ENCODE data around the gene OLFML1. TPM values are rescaled to one million over a fixed set of nuclear protein-coding genes. Genes with fewer than 3 reads are reported as not detected.

OLFML1 gene
- polyA plus RNA-seq, 1 donor from 2014 or later = not detected

- Histone ChIP-seq H3K36me3 (ENCODE audit: insufficient read depth, low read length) (no peaks in the 10 kb centered on the region), H2AFZ (ENCODE audit: low read depth, low read length) (no peak overlapping the region), H3K9ac (ENCODE audit: low read length) (no peak overlapping the region), H3K4me3 (ENCODE audit: low read length) (no peak overlapping the region), H3K9me2 (ENCODE audit: insufficient read depth, low read length) (no peaks in the 10 kb centered on the region), H3K4me2 (ENCODE audit: low read length) (no peak overlapping the region), H3K27ac (ENCODE audit: low read length) (no peak overlapping the region), H3F3A (ENCODE audit: insufficient read depth, low read length, poor library complexity, severe bottlenecking) (no peaks in the 10 kb centered on the region), H4K20me1 (ENCODE audit: insufficient read depth) (no peaks in the 10 kb centered on the region), H3K79me2 (replicated peaks; ENCODE audit: insufficient read depth, low read length) (no peaks in the 10 kb centered on the region), H3K27me3 (ENCODE audit: insufficient read depth, low read depth, low read length) (no peaks in the 10 kb centered on the region), H3K9me3 (ENCODE audit: low read length) (no peaks in the 10 kb centered on the region)
- no peak for TF ChIP-seq SMC3 (conservative IDR thresholded peaks at IDR 0.05; ENCODE audit: poor library complexity)
- no peak for TF ChIP-seq POLR2AphosphoS5 (IDR thresholded peaks at IDR 0.05)
- no peak for TF ChIP-seq MXI1 (conservative IDR thresholded peaks at IDR 0.05; ENCODE audit: poor library complexity, severe bottlenecking)
- no peak for TF ChIP-seq CTCF (IDR thresholded peaks at IDR 0.05; ENCODE audit: poor library complexity, severe bottlenecking)
- TF ChIP-seq REST (IDR thresholded peaks at IDR 0.05; ENCODE audit: borderline replicate concordance) = no peak
- no peak for TF ChIP-seq TAF1 (IDR thresholded peaks at IDR 0.05; ENCODE audit: low read depth)
- no peak for TF ChIP-seq EP300 (conservative IDR thresholded peaks at IDR 0.05; ENCODE audit: poor library complexity, severe bottlenecking)
- TF ChIP-seq EZH2 (IDR thresholded peaks at IDR 0.05; ENCODE audit: borderline replicate concordance, insufficient read depth, low read length, poor library complexity, severe bottlenecking) = no peak
- no peak for TF ChIP-seq RAD21 (conservative IDR thresholded peaks at IDR 0.05)
Measured at GRCh38 chr11:7437696-7438095, 47.6 kb upstream of the OLFML1 start.

GRCh38 chr11:7439746-7440320 is 45.5 kb upstream of the OLFML1 start:
- H3K9me2 ChIP-seq (ENCODE audit: insufficient read depth, low read length) = no peaks in the 10 kb centered on the region
- no peak overlapping the region for H3K4me2 ChIP-seq (ENCODE audit: low read length)
- no peak overlapping the region for H3K4me3 ChIP-seq (ENCODE audit: low read length)
- H3K36me3 ChIP-seq (ENCODE audit: insufficient read depth, low read length) = no peaks in the 10 kb centered on the region
- no peaks in the 10 kb centered on the region for H3K79me2 ChIP-seq (replicated peaks; ENCODE audit: insufficient read depth, low read length)
- H3K27me3 ChIP-seq (ENCODE audit: insufficient read depth, low read depth, low read length) = no peaks in the 10 kb centered on the region
- no peak overlapping the region for H3K27ac ChIP-seq (ENCODE audit: low read length)
- no peak overlapping the region for H3K9ac ChIP-seq (ENCODE audit: low read length)
- H4K20me1 ChIP-seq (ENCODE audit: insufficient read depth) = no peaks in the 10 kb centered on the region
- no peak overlapping the region for H2AFZ ChIP-seq (ENCODE audit: low read depth, low read length)
- no peaks in the 10 kb centered on the region for H3F3A ChIP-seq (ENCODE audit: insufficient read depth, low read length, poor library complexity, severe bottlenecking)
- TF ChIP-seq TAF1 (IDR thresholded peaks at IDR 0.05; ENCODE audit: low read depth) (no peak), POLR2AphosphoS5 (IDR thresholded peaks at IDR 0.05) (no peak), EP300 (conservative IDR thresholded peaks at IDR 0.05; ENCODE audit: poor library complexity, severe bottlenecking) (no peak), CTCF (IDR thresholded peaks at IDR 0.05; ENCODE audit: poor library complexity, severe bottlenecking) (no peak), REST (IDR thresholded peaks at IDR 0.05; ENCODE audit: borderline replicate concordance) (no peak), SMC3 (conservative IDR thresholded peaks at IDR 0.05; ENCODE audit: poor library complexity) (no peak), MXI1 (conservative IDR thresholded peaks at IDR 0.05; ENCODE audit: poor library complexity, severe bottlenecking) (no peak), EZH2 (IDR thresholded peaks at IDR 0.05; ENCODE audit: borderline replicate concordance, insufficient read depth, low read length, poor library complexity, severe bottlenecking) (no peak), RAD21 (conservative IDR thresholded peaks at IDR 0.05) (no peak)
- H3K9me3 ChIP-seq (ENCODE audit: low read length) = no peaks in the 10 kb centered on the region

All from neural cell (in vitro differentiated cells).